Neural progenitor cell (in vitro differentiated cells): ENCODE results near the gene SHISAL1. TPM values are rescaled to one million over a fixed set of nuclear protein-coding genes. Genes with fewer than 3 reads are reported as not detected.
A peak's percentile ranks its signal among the peaks of the same experiment; 100 is the strongest.

Experiments used
- DNase-seq: peaks from one replicate; pipeline ENCODE4 v3.0.0-alpha.2; 2016; ENCODE audit warnings: low spot score
- H2AFZ ChIP-seq: fragments of 200-600 bp; sonication (generic); replicated peaks from 2 replicates; pipeline ENCODE4 v1.6.1; 2016; ENCODE audit warnings: antibody characterized with exemption
- H3F3A ChIP-seq: fragments of 200-600 bp; sonication (generic); 2 replicates; pipeline ENCODE4 v1.6.1; 2016; ENCODE audit warnings: antibody characterized with exemption, low read depth
- H3K27ac ChIP-seq: fragments of 200-600 bp; sonication (generic); 2 replicates; pipeline ENCODE4 v1.5.1; 2016; ENCODE audit warnings: mild to moderate bottlenecking
- H3K27me3 ChIP-seq: fragments of 200-600 bp; sonication (generic); 2 replicates; pipeline ENCODE4 v1.6.1; 2016; ENCODE audit warnings: mild to moderate bottlenecking, moderate library complexity
- H3K36me3 ChIP-seq: fragments of 200-600 bp; sonication (generic); 2 replicates; pipeline ENCODE4 v1.5.1; 2016
- H3K4me1 ChIP-seq: fragments of 200-600 bp; sonication (generic); 2 replicates; pipeline ENCODE4 v1.6.1; 2016; ENCODE audit warnings: mixed run types
- H3K4me2 ChIP-seq: fragments of 200-600 bp; sonication (generic); 2 replicates; pipeline ENCODE4 v1.6.1; 2016
- H3K4me3 ChIP-seq: fragments of 200-600 bp; sonication (generic); 2 replicates; pipeline ENCODE4 v1.5.1; 2016
- H3K79me2 ChIP-seq: fragments of 200-600 bp; sonication (generic); 2 replicates; pipeline ENCODE4 v1.6.1; 2016; ENCODE audit warnings: low read depth
- H3K9ac ChIP-seq: fragments of 200-600 bp; sonication (generic); 2 replicates; pipeline ENCODE4 v1.6.1; 2016
- H3K9me3 ChIP-seq: fragments of 200-600 bp; sonication (generic); 2 replicates; pipeline ENCODE4 v1.5.1; 2016; ENCODE audit warnings: low read depth
- H4K20me1 ChIP-seq: fragments of 200-600 bp; sonication (generic); 2 replicates; pipeline ENCODE4 v1.6.1; 2016; ENCODE audit warnings: low read depth
- H3K27ac Mint-ChIP-seq: 3 replicates; pipeline ENCODE4 v1.8.0; 2021; ENCODE audit warnings: mixed read lengths
- H3K27me3 Mint-ChIP-seq: 2 replicates; pipeline ENCODE4 v1.8.0; 2022; ENCODE audit warnings: low read depth, mild to moderate bottlenecking, inconsistent platforms, moderate library complexity, mixed read lengths; ENCODE audit not compliant: insufficient read depth
- H3K36me3 Mint-ChIP-seq: 3 replicates; pipeline ENCODE4 v1.8.0; 2021; ENCODE audit warnings: mixed read lengths
- H3K4me1 Mint-ChIP-seq: 3 replicates; pipeline ENCODE4 v1.8.0; 2021; ENCODE audit warnings: mixed read lengths
- H3K4me3 Mint-ChIP-seq: 3 replicates; pipeline ENCODE4 v1.8.0; 2021; ENCODE audit warnings: mild to moderate bottlenecking, moderate library complexity, mixed read lengths
- H3K9me3 Mint-ChIP-seq: 3 replicates; pipeline ENCODE4 v1.8.0; 2020; ENCODE audit warnings: mixed read lengths
- EZH2 ChIP-seq: fragments of 200-600 bp; sonication (generic); IDR thresholded peaks from 2 replicates; pipeline ENCODE4 v1.6.1; 2017; ENCODE audit warnings: antibody characterized with exemption, mild to moderate bottlenecking, moderate library complexity
- EZH2phosphoT487 ChIP-seq: fragments of 200-600 bp; sonication (generic); IDR thresholded peaks from 2 replicates; pipeline ENCODE4 v1.6.1; 2017; ENCODE audit warnings: antibody characterized with exemption
- total RNA-seq: library from RNA; depleted of rRNA; stranded (reverse); fragments of >200 nt; gene quantifications from 2 replicates; pipeline ENCODE4 v1.2.3, GENCODE V29; 2015; ENCODE audit warnings: low replicate concordance
- TF ChIP-seq, protein P1 (sequence below): fragments of 200-600 bp; sonication (generic); IDR thresholded peaks from 2 replicates; pipeline ENCODE4 v1.5.1; 2017; ENCODE audit warnings: antibody characterized with exemption, mild to moderate bottlenecking

SHISAL1 gene
- total RNA-seq, 1 donor from 2014 or later = 4.4 TPM

DNA sequence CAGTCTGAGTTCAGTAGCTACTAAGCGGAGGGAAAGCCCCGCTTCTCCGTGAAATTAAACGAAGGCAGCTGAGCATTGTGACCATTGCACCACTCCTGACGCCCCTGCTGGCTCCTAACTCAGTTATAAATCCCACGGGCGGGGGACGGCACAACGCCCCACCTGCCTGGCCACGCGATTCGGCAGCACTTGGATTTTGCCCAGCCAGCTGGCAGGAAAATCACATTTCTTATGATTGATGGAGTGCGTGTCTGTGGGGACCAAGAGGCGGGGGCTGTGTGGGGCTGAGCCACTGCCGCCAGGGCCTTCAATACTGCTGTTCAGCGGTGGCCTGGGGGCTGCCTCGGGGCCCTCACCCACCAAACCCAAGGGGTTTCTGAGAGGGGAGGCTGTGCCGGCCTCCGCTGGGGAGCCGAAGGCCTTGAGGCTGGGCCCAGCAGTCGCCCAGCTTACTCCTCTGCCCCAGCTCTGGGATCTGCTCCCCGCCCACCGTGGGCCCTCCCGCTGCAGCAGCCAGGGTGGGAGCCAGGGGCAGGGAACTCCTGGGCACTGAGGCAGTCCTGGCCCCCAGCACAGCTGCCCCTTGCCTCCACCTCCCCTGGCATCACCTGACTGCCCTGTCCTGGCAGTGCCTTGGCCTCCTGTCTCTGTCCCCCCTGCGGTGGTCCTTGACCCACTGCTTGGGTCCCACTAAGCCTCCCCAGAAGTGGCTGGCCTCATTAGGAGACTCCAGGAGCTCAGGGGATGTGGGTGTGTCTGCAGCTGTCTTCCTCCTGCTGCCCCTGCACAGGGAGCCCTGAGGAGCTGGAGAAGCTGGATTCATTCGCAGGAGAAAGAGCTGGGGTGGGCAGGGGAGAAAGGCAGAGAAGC lies 30.7 kb downstream of the SHISAL1 start:
- no peaks in the 10 kb centered on the region for H4K20me1 ChIP-seq
- H3K9me3 Mint-ChIP-seq = peaks cover 2% of the 10 kb centered on the region
- no peaks in the 10 kb centered on the region for H3K36me3 Mint-ChIP-seq
- H3K27ac ChIP-seq = no peak overlapping the region
- peaks cover 5% of the 10 kb centered on the region for H3K27me3 Mint-ChIP-seq
- H3K4me3 Mint-ChIP-seq = no peak overlapping the region
- no peaks in the 10 kb centered on the region for H3K36me3 ChIP-seq
- no peaks in the 10 kb centered on the region for H3K9me3 ChIP-seq
- H3K4me2 ChIP-seq = no peak overlapping the region
- H3K27ac Mint-ChIP-seq = peak overlapping the region; percentile 74
- TF ChIP-seq, protein P1, sequence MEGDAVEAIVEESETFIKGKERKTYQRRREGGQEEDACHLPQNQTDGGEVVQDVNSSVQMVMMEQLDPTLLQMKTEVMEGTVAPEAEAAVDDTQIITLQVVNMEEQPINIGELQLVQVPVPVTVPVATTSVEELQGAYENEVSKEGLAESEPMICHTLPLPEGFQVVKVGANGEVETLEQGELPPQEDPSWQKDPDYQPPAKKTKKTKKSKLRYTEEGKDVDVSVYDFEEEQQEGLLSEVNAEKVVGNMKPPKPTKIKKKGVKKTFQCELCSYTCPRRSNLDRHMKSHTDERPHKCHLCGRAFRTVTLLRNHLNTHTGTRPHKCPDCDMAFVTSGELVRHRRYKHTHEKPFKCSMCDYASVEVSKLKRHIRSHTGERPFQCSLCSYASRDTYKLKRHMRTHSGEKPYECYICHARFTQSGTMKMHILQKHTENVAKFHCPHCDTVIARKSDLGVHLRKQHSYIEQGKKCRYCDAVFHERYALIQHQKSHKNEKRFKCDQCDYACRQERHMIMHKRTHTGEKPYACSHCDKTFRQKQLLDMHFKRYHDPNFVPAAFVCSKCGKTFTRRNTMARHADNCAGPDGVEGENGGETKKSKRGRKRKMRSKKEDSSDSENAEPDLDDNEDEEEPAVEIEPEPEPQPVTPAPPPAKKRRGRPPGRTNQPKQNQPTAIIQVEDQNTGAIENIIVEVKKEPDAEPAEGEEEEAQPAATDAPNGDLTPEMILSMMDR = no peak
- TF ChIP-seq EZH2 = no peak
- TF ChIP-seq EZH2phosphoT487 = no peak
- H3K79me2 ChIP-seq = no peaks in the 10 kb centered on the region
- H3K4me1 Mint-ChIP-seq = peaks cover 41% of the 10 kb centered on the region
- no peak for DNase-seq
- H3K27me3 ChIP-seq = no peaks in the 10 kb centered on the region
- H2AFZ ChIP-seq = no peak overlapping the region
- H3K9ac ChIP-seq = no peak overlapping the region
- H3F3A ChIP-seq = peaks cover 9% of the 10 kb centered on the region
- no peak overlapping the region for H3K4me3 ChIP-seq
- H3K4me1 ChIP-seq = peaks cover 31% of the 10 kb centered on the region

DNA sequence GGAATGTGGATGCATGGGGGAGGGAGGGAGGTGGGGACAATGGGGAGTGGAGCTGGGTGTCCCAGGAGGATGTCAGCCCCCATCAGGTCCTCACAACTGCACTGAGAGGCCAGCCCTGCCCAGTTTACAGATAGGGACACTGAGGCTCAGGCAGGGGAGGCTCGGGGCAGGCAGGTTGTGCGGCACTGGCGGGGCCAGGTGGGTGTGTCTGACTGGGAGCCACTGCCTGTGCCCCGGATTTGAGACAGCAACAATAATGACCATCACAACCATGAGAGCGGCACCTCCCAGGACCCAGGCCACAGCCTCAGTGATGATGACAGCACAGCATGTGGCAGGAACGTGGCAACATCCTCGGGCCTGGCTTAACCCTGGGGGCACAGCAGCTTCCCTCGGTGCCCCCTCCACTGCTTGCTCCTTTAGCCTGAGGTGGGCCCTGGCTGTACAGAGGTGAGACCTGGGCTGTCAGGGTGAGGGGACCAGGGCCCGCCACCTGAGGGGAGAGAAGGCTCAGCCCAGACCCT lies 32.0 kb downstream of the SHISAL1 start:
- H3K4me3 Mint-ChIP-seq = no peak overlapping the region
- peaks cover 46% of the 10 kb centered on the region for H3K4me1 Mint-ChIP-seq
- Histone ChIP-seq H3K4me2 (no peak overlapping the region), H3K4me3 (no peak overlapping the region), H3K4me1 (peaks cover 42% of the 10 kb centered on the region), H2AFZ (no peak overlapping the region), H3F3A (peaks cover 22% of the 10 kb centered on the region), H3K9me3 (no peaks in the 10 kb centered on the region), H3K9ac (no peak overlapping the region), H4K20me1 (no peaks in the 10 kb centered on the region), H3K36me3 (no peaks in the 10 kb centered on the region), H3K27ac (no peak overlapping the region), H3K27me3 (no peaks in the 10 kb centered on the region), H3K79me2 (no peaks in the 10 kb centered on the region)
- peaks cover 10% of the 10 kb centered on the region for H3K27me3 Mint-ChIP-seq
- no peak for DNase-seq
- H3K27ac Mint-ChIP-seq = no peak overlapping the region
- peaks cover 2% of the 10 kb centered on the region for H3K9me3 Mint-ChIP-seq
- no peaks in the 10 kb centered on the region for H3K36me3 Mint-ChIP-seq
- no peak for TF ChIP-seq EZH2
- TF ChIP-seq, protein P1 = no peak
- TF ChIP-seq EZH2phosphoT487 = no peak

DNA sequence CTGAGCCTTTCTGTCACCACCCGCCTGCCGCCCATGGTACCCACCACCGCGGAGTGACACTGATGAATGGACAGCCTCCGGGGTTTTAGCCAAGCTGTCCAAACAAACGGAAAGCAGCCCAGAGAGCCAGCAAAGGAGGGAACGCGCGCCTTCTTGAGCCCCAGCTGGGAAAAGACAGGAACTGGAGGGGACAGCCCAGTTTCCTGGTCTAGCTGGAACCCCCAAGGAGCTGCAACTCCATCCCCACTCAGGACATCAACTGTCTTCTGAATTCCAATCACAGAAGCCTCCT lies 33.7 kb downstream of the SHISAL1 start:
- H3K9me3 Mint-ChIP-seq = peaks cover 2% of the 10 kb centered on the region
- no peaks in the 10 kb centered on the region for H3K36me3 Mint-ChIP-seq
- H3K4me2 ChIP-seq = no peak overlapping the region
- H3K9ac ChIP-seq = no peak overlapping the region
- no peaks in the 10 kb centered on the region for H4K20me1 ChIP-seq
- peaks cover 48% of the 10 kb centered on the region for H3K4me1 ChIP-seq
- no peaks in the 10 kb centered on the region for H3K9me3 ChIP-seq
- peaks cover 25% of the 10 kb centered on the region for H3F3A ChIP-seq
- H3K79me2 ChIP-seq = no peaks in the 10 kb centered on the region
- H2AFZ ChIP-seq = no peak overlapping the region
- H3K4me3 ChIP-seq = no peak overlapping the region
- H3K27ac Mint-ChIP-seq = no peak overlapping the region
- H3K4me1 Mint-ChIP-seq = peaks cover 53% of the 10 kb centered on the region
- no peak for DNase-seq
- TF ChIP-seq, protein P1 = no peak
- TF ChIP-seq EZH2 (no peak), EZH2phosphoT487 (no peak)
- no peaks in the 10 kb centered on the region for H3K36me3 ChIP-seq
- H3K27ac ChIP-seq = no peak overlapping the region
- H3K27me3 ChIP-seq = no peaks in the 10 kb centered on the region
- H3K4me3 Mint-ChIP-seq = no peak overlapping the region
- H3K27me3 Mint-ChIP-seq = peaks cover 12% of the 10 kb centered on the region
